ENCODE measurements around the gene RNF20.

Gene RNF20

GRCh38 chr9:101590901-101591300, 57.2 kb downstream of the RNF20 start:
- DNase-seq (ENCODE audit: low read depth in 2 of 2) = no peak

GRCh38 chr9:101591787-101592446, 58.3 kb downstream of the RNF20 start:
- DNase-seq (ENCODE audit: low read depth in 2 of 2) = no peak

DNA sequence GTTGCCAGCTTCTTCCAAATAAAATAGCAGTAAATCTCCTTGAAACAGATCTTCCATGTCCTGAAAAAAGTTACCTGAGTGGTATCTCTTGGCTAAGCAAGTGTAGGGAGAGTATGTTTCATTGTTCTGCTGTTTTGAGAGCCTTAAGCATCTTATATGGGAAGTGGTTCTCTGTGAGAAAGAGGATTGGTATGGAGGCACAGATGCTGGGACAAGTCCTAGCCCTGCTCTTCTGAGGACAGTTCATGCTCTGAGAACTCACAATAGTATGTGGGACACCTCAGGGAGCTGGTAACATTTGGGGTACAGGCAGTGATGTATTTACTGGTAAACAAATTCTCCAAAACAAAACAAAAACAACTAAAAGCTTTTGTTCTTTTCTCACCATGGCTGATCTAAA, 59.1 kb downstream of the RNF20 start:
- DNase-seq (ENCODE audit: low read depth in 2 of 2) = no peak

DNA sequence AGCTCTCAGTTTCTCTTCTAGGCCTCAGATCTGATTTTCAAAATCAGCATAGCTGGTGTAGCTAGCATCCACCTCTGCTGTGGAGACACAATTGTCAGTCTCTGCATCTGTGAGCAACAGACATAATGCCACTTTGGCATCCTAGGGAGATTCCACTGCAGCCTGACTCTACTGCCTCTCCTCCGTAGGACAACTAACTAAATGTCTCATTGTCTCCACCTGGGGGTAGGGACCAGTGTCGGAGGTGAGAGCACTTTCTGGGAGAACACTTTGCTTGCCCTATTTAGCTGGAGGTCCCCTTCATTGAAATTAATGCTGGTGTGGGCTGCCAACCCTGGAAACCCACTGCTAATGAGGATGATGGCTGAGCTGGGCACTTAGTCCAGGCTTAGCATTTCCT, 59.7 kb downstream of the RNF20 start:
- no peak for DNase-seq (ENCODE audit: low read depth in 2 of 2)

- no peak for DNase-seq (ENCODE audit: low read depth in 2 of 2)
These were observed 61.1 kb downstream of the RNF20 start, which contains the start of gene PPP3R2 for GRCh38 chr9:101594796-101595195. Gene PPP3R2, minus strand, starts transcription at chr9:101594969. Its CDS starts 48 bp downstream, at chr9:101594921.

DNA sequence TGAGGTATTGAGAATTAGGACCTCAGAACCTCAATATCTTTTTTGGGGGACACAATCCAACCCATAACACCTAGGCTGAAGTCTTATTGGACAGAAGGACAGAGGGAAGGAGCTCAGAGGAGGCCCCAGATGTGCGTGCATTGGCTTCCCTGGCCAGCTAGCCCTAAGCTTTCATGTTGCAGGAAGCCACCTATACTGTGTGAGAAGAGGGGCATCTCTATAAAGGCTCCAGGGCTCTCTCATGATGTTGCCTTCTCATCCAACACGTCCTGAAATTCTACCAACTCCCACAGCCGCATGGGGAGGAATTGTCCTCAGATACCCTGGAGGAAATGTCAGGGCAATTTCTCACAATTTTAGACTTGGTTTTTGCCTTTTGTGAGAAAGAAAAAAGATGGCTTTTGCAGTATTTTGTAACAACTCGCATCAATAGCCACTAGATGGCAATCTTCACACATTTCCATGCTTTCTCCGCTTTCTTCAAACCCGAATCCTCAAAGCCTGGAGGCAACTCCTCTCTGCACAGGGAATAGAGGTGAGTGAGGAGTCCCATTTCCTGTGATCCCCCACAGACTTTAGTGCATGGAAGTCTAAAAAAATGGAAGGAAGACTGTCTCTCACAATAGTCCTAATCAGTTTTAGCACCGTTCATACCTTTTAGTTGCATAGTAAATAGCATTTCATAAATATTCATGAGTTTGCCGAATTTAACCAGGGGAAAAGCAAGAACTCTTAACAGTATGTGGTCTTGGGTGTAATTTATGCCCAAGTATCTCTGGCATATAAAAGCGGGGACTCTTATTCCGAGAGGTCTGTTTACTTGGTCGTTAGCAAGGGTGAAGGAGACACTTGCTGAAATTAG, 68.5 kb downstream of the RNF20 start:
- no peak for DNase-seq (ENCODE audit: low read depth in 2 of 2)

DNA sequence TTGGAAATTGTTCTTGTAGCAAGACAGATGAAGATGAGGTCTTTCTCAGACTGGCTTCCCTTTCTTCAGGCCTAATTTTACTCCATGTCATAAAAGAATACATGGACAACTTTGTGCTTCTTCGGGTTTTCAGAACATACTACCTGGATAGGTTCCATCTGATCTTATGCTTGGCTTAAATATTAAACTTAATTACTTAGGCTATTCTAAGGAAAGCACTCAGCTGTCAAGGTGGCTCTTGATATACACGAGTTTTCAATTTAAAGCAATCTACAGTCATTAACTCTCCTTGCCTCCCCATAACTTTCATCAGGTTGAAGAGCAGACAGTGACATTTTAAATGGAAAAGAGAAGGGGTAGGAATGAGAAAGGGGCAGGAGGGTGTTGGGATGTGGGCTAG, 70.6 kb downstream of the RNF20 start:
- no peak for DNase-seq (ENCODE audit: low read depth in 2 of 2)

GRCh38 chr9:101605547-101605946, 71.9 kb downstream of the RNF20 start:
- DNase-seq (ENCODE audit: low read depth in 2 of 2) = no peak
